ENCODE data around the gene CANX. TPM values are rescaled to one million over a fixed set of nuclear protein-coding genes. Genes with fewer than 3 reads are reported as not detected.
"Not testable (repeated sequence)": the region's sequence is repeated elsewhere in the genome, so short reads cannot be mapped to it uniquely, and the experiment has no call there.

The CANX gene
- 1,325 and 1,676 TPM in 2 replicates for total RNA-seq (2014; rRNA removed; shearing (Covaris generic); ENCODE audit: low replicate concordance)

- Histone ChIP-seq H3K36me3 (peaks cover 50% of the 10 kb centered on the region), H3K27me3 (no peaks in the 10 kb centered on the region), H3K4me3 (peak within 1 kb of the TSS; percentile 99), H3K9me3 (no peaks in the 10 kb centered on the region)
- no peak for DNase-seq
Observed at GRCh38 chr5:179698935-179699615, at the start of gene CANX. Gene CANX, plus strand, starts transcription at chr5:179698967. Its CDS starts 6,715 bp downstream, at chr5:179705682.

GRCh38 chr5:179649166-179649703 lies 49.5 kb upstream of the CANX start:
- not testable (repeated sequence) for DNase-seq, H3K4me3 ChIP-seq, H3K36me3 ChIP-seq, H3K27me3 ChIP-seq, H3K9me3 ChIP-seq

GRCh38 chr5:179650245-179650644 lies 48.5 kb upstream of the CANX start:
- H3K27me3 ChIP-seq, H3K36me3 ChIP-seq, DNase-seq, H3K9me3 ChIP-seq, H3K4me3 ChIP-seq: not testable (repeated sequence)

GRCh38 chr5:179653135-179653534 lies 45.6 kb upstream of the CANX start:
- not testable (repeated sequence) for H3K9me3 ChIP-seq, DNase-seq, H3K4me3 ChIP-seq, H3K27me3 ChIP-seq, H3K36me3 ChIP-seq

- H3K9me3 ChIP-seq, H3K4me3 ChIP-seq, H3K27me3 ChIP-seq: not testable (repeated sequence)
Observed at GRCh38 chr5:179657302-179658178, 41.2 kb upstream of the CANX start.

GRCh38 chr5:179658179-179658856 lies 40.4 kb upstream of the CANX start:
- not testable (repeated sequence) for H3K27me3 ChIP-seq
- DNase-seq: peak; percentile 12

More at GRCh38 chr5:179657302-179658178, 41.2 kb upstream of the CANX start:
- peak; percentile 17 for DNase-seq
- not testable (repeated sequence) for H3K36me3 ChIP-seq

GRCh38 chr5:179661647-179662046 lies 37.1 kb upstream of the CANX start:
- not testable (repeated sequence) for H3K4me3 ChIP-seq, H3K27me3 ChIP-seq, H3K36me3 ChIP-seq, DNase-seq, H3K9me3 ChIP-seq

More at GRCh38 chr5:179658179-179658856, 40.4 kb upstream of the CANX start:
- not testable (repeated sequence) for H3K36me3 ChIP-seq, H3K9me3 ChIP-seq
- H3K4me3 ChIP-seq: peak overlapping the region; percentile 71

GRCh38 chr5:179668391-179668790 lies 30.4 kb upstream of the CANX start:
- peaks cover 3% of the 10 kb centered on the region; the same call in 1 of the 2 replicates for H3K36me3 ChIP-seq
- no peaks in the 10 kb centered on the region; the same call in 1 of the 2 replicates for H3K9me3 ChIP-seq
- no peak overlapping the region for H3K4me3 ChIP-seq
- no peaks in the 10 kb centered on the region for H3K27me3 ChIP-seq
- DNase-seq: peak; percentile 16

- Histone ChIP-seq H3K27me3 (no peaks in the 10 kb centered on the region), H3K9me3 (no peaks in the 10 kb centered on the region), H3K4me3 (peak overlapping the region; percentile 93), H3K36me3 (peaks cover 12% of the 10 kb centered on the region)
- DNase-seq: peak; percentile 98
Observed at GRCh38 chr5:179678223-179679013, 20.3 kb upstream of the CANX start.

- DNase-seq: peak; percentile 61
- H3K4me3 ChIP-seq: peak overlapping the region; percentile 93
- no peaks in the 10 kb centered on the region for H3K27me3 ChIP-seq
- H3K9me3 ChIP-seq: no peaks in the 10 kb centered on the region
- peaks cover 12% of the 10 kb centered on the region for H3K36me3 ChIP-seq
Observed at GRCh38 chr5:179679014-179679674, 19.6 kb upstream of the CANX start.

GRCh38 chr5:179680014-179680779 lies 18.6 kb upstream of the CANX start:
- Histone ChIP-seq H3K27me3 (no peaks in the 10 kb centered on the region), H3K9me3 (no peaks in the 10 kb centered on the region), H3K36me3 (peaks cover 12% of the 10 kb centered on the region), H3K4me3 (no peak overlapping the region)
- no peak for DNase-seq

GRCh38 chr5:179680780-179681401 lies 17.9 kb upstream of the CANX start, which contains the start of gene CBY3:
Gene CBY3, minus strand, starts transcription at chr5:179681034. Its CDS starts 116 bp downstream, at chr5:179680918.
- DNase-seq: peak; percentile 57
- no peak within 1 kb of the TSS for H3K4me3 ChIP-seq
- H3K27me3 ChIP-seq: no peaks in the 10 kb centered on the region
- no peaks in the 10 kb centered on the region for H3K9me3 ChIP-seq
- H3K36me3 ChIP-seq: peaks cover 12% of the 10 kb centered on the region

GRCh38 chr5:179689212-179689611 lies 9.6 kb upstream of the CANX start:
- not testable (repeated sequence) for H3K27me3 ChIP-seq, H3K9me3 ChIP-seq, H3K36me3 ChIP-seq, DNase-seq, H3K4me3 ChIP-seq

GRCh38 chr5:179694561-179694960 lies 4.2 kb upstream of the CANX start:
- Histone ChIP-seq H3K36me3 (peaks cover 9% of the 10 kb centered on the region), H3K4me3 (no peak overlapping the region), H3K27me3 (no peaks in the 10 kb centered on the region), H3K9me3 (no peaks in the 10 kb centered on the region)
- DNase-seq: no peak
